RKO (cell line): ENCODE data around the gene BPTF.
"Not testable (repeated sequence)": the region's sequence is repeated elsewhere in the genome, so short reads cannot be mapped to it uniquely, and the experiment has no call there.

ENCODE experiments used
- DNase-seq: peaks from one replicate; pipeline ENCODE4 v3.0.0-alpha.2; 2016; ENCODE audit warnings: low spot score

The BPTF gene

GRCh38 chr17:68016838-68017237 lies 191.5 kb downstream of the BPTF start:
- DNase-seq, result no peak

- DNase-seq, result not testable (repeated sequence)
These were observed 193.2 kb downstream of the BPTF start for GRCh38 chr17:68018493-68018892.

- DNase-seq, result peak; percentile 22
These were observed 194.0 kb downstream of the BPTF start for GRCh38 chr17:68019336-68019674.

GRCh38 chr17:68019675-68020408 lies 194.5 kb downstream of the BPTF start:
- peak; percentile 94 for DNase-seq

- peak; percentile 39 for DNase-seq
These were observed 195.1 kb downstream of the BPTF start for GRCh38 chr17:68020409-68020756.

GRCh38 chr17:68020791-68021190 lies 195.5 kb downstream of the BPTF start:
- not testable (repeated sequence) for DNase-seq

GRCh38 chr17:68021963-68022362 lies 196.7 kb downstream of the BPTF start:
- no peak for DNase-seq

GRCh38 chr17:68022547-68022946 lies 197.2 kb downstream of the BPTF start:
- not testable (repeated sequence) for DNase-seq

GRCh38 chr17:68029512-68030215 lies 204.4 kb downstream of the BPTF start:
- DNase-seq, result no peak
